HFFc6 (cell line): ENCODE measurements around the gene PTPRE. TPM values are rescaled to one million over a fixed set of nuclear protein-coding genes. Genes with fewer than 3 reads are reported as not detected.

Source experiments
- DNase-seq: peaks from one replicate; pipeline ENCODE4 v3.0.0-alpha.2; 2018
- H3K27ac Mint-ChIP-seq: 2 replicates; pipeline ENCODE4 v1.8.0; 2020; ENCODE audit warnings: mild to moderate bottlenecking, mixed read lengths
- H3K27me3 Mint-ChIP-seq: 2 replicates; pipeline ENCODE4 v1.8.0; 2021; ENCODE audit warnings: mild to moderate bottlenecking, moderate library complexity, mixed read lengths; ENCODE audit not compliant: insufficient read depth
- H3K36me3 Mint-ChIP-seq: 2 replicates; pipeline ENCODE4 v1.8.0; 2021; ENCODE audit warnings: low read depth, mixed read lengths
- H3K4me1 Mint-ChIP-seq: 2 replicates; pipeline ENCODE4 v1.8.0; 2020; ENCODE audit warnings: low read depth, mixed read lengths
- H3K4me3 Mint-ChIP-seq: 2 replicates; pipeline ENCODE4 v1.8.0; 2020; ENCODE audit warnings: mild to moderate bottlenecking, moderate library complexity, mixed read lengths
- H3K9me3 Mint-ChIP-seq: 2 replicates; pipeline ENCODE4 v1.8.0; 2020; ENCODE audit warnings: mild to moderate bottlenecking, mixed read lengths
- total RNA-seq, 6 experiments: library from RNA; stranded (reverse); fragmentation: NEBNext Ultra II Directional; extraction: Animal tissue kit (Norgen Biotek cat#: 25700); gene quantifications; 2 replicates in 1 of 6; 3 replicates in 5 of 6; pipeline ENCODE4 v1.2.3, GENCODE V29; 2021
- TF ChIP-seq, protein P1 (sequence below): fragments of 200-600 bp; sonication (generic); IDR thresholded peaks from 2 replicates; pipeline ENCODE4 v1.5.0; 2021; ENCODE audit warnings: antibody characterized with exemption, mild to moderate bottlenecking

The PTPRE gene
- total RNA-seq, 6 experiments from 2014 or later, result 0.14 to 0.37 (median 0.15) TPM; not detected in 3

DNA sequence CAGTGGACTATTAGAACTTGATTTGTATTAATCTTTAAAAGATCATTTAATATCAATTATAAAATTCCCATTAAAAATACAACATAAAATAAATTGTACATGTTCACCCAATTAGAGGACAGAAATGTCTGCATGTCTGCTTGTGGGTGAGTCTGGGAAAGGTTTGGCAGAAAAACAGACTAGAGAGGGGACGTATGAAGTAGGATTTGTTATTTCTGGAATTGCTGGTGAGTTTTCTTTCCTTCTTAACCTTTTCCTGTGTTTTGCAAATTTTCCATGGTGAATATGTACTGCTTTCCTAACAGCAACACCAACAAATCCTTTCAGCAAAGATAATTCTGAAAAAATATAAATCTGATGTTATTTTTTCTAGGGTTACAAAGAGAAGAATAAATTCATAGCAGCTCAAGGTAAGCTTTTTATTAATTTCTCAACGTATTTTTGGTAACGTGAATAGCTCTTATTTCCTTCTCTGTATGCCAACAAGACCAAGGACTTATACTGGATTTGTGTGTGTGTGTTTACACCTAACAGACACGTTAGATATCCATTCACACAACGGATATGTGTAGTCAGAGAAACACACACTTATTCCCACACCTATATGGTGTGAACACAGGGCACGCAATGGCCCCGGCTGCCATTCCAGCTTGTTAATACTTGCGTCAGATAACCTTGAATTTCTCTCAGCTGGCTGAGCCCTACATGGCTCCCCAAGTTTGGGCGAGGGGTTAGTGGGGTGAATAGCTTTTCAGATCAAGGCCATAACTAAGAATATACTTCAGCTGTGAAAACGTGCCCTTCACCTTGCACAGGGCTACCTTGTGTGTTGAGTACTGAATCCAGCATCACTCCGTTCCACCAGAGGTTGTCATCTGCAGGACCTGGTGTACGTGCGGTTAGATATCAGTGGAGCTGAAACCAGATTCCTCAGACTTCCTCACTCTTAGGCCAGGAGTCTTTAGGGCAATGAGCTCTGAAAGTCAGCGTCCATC, 154.7 kb downstream of the PTPRE start:
- no peaks in the 10 kb centered on the region; the same call in 1 of the 2 replicates for H3K27me3 Mint-ChIP-seq
- no peaks in the 10 kb centered on the region for H3K36me3 Mint-ChIP-seq
- H3K27ac Mint-ChIP-seq, result no peak overlapping the region
- no peak for DNase-seq
- TF ChIP-seq, protein P1, sequence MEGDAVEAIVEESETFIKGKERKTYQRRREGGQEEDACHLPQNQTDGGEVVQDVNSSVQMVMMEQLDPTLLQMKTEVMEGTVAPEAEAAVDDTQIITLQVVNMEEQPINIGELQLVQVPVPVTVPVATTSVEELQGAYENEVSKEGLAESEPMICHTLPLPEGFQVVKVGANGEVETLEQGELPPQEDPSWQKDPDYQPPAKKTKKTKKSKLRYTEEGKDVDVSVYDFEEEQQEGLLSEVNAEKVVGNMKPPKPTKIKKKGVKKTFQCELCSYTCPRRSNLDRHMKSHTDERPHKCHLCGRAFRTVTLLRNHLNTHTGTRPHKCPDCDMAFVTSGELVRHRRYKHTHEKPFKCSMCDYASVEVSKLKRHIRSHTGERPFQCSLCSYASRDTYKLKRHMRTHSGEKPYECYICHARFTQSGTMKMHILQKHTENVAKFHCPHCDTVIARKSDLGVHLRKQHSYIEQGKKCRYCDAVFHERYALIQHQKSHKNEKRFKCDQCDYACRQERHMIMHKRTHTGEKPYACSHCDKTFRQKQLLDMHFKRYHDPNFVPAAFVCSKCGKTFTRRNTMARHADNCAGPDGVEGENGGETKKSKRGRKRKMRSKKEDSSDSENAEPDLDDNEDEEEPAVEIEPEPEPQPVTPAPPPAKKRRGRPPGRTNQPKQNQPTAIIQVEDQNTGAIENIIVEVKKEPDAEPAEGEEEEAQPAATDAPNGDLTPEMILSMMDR, result no peak
- H3K4me1 Mint-ChIP-seq, result peaks cover 12% of the 10 kb centered on the region
- H3K4me3 Mint-ChIP-seq, result no peak overlapping the region
- H3K9me3 Mint-ChIP-seq, result peaks cover 5% of the 10 kb centered on the region; the same call in 1 of the 2 replicates

DNA sequence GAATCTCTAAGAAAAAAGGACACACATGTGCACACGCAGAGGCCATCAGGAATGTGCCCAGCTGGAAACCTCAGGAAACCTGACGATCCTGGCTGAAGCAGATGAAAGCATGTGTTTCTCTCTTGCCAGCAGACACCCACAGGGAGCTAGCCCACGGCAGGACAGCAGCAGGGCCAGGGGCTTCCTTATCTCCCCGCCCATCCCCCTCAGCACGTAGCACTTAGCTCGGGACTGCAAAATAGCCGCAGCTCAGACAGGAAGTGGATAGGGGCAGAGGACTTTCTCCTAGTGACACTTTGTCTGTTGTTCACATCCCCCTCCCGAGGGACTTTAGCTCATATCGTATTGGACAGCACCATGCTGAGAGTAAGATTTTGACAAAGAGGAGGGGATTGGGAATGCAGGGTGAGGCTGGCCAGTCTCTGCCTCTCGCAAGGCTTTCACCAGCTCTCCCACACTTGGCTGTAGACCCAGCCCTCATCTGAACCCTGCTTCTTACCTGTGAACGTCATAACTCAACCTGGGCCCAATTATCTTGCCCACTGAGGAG, 155.5 kb downstream of the PTPRE start:
- Mint-ChIP-seq H3K27ac (no peak overlapping the region), H3K27me3 (no peaks in the 10 kb centered on the region; the same call in none of the 2 replicates), H3K4me3 (no peak overlapping the region), H3K36me3 (no peaks in the 10 kb centered on the region), H3K9me3 (peaks cover 9% of the 10 kb centered on the region), H3K4me1 (peaks cover 12% of the 10 kb centered on the region)
- no peak for DNase-seq
- TF ChIP-seq, protein P1, result no peak

DNA sequence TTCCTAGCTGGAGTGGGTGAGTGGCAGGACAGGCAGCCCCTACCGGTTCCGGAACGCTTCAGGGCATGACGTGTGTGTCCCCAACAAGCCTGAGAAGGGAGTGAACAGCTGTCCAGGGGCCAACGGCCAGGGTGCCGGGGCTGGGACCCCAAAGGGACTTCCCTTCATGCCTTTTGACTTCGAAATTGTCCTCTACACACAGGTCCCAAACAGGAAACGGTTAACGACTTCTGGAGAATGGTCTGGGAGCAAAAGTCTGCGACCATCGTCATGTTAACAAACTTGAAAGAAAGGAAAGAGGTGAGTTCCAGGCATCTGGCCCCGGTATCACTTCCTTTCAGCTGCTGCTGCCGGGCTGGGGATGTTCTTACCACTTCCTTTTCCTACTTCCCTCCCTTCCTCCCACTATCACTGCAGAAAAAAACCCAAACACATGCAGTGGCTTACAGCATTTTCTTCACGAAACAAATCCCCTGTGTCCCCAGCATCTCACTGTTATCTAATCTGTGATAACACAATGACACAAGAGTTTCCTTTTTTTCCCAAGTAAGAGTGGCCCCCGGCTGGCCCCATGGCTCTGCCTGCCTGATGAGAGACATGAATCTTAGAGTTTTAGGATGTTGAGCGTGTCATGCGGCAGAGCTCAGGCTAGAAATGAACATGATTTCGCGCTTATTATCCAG, 156.1 kb downstream of the PTPRE start:
- H3K4me1 Mint-ChIP-seq, result peaks cover 12% of the 10 kb centered on the region
- TF ChIP-seq, protein P1, result no peak
- no peak overlapping the region for H3K27ac Mint-ChIP-seq
- peaks cover 9% of the 10 kb centered on the region for H3K9me3 Mint-ChIP-seq
- H3K36me3 Mint-ChIP-seq, result no peaks in the 10 kb centered on the region
- H3K27me3 Mint-ChIP-seq, result no peaks in the 10 kb centered on the region; the same call in none of the 2 replicates
- no peak overlapping the region; the same call in 1 of the 2 replicates for H3K4me3 Mint-ChIP-seq
- no peak for DNase-seq

- H3K9me3 Mint-ChIP-seq, result peaks cover 9% of the 10 kb centered on the region
- TF ChIP-seq, protein P1, result no peak
- peaks cover 12% of the 10 kb centered on the region for H3K4me1 Mint-ChIP-seq
- DNase-seq, result no peak
- H3K4me3 Mint-ChIP-seq, result no peak overlapping the region
- no peaks in the 10 kb centered on the region for H3K36me3 Mint-ChIP-seq
- H3K27me3 Mint-ChIP-seq, result no peaks in the 10 kb centered on the region; the same call in none of the 2 replicates
- no peak overlapping the region for H3K27ac Mint-ChIP-seq
Measured at GRCh38 chr10:128063736-128064107, 156.8 kb downstream of the PTPRE start.
